ENCODE results near the gene RTN4R. TPM values are rescaled to one million over a fixed set of nuclear protein-coding genes. Genes with fewer than 3 reads are reported as not detected.

RTN4R gene
- total RNA-seq, 1 experiment from 2014 or later: 0.30 TPM

- H3K9me2 ChIP-seq (replicated peaks; ENCODE audit: insufficient read depth, low read length): no peaks in the 10 kb centered on the region
- peaks cover 16% of the 10 kb centered on the region for H3K4me1 ChIP-seq (ENCODE audit: low read length)
- peak overlapping the region; percentile 93 for H3K4me3 ChIP-seq (ENCODE audit: low read length)
- H3K9me3 ChIP-seq (ENCODE audit: low read length): no peaks in the 10 kb centered on the region
- H2AFZ ChIP-seq (ENCODE audit: low read length): no peak overlapping the region
- 0 out of 2 replicates have a peak, but pooled peaks cover 3% of the 10 kb centered on the region for H3K79me2 ChIP-seq (ENCODE audit: low read length)
- H4K20me1 ChIP-seq (ENCODE audit: insufficient read depth, low read depth, low read length): peaks cover 15% of the 10 kb centered on the region; the same call in 1 of the 2 replicates
- H3K9ac ChIP-seq (ENCODE audit: low read length): peak overlapping the region; percentile 88
- no peaks in the 10 kb centered on the region for H3K27me3 ChIP-seq (ENCODE audit: low read length)
- peak overlapping the region; percentile 96 for H3K4me2 ChIP-seq (ENCODE audit: low read depth, low read length, poor library complexity, severe bottlenecking)
- H3K36me3 ChIP-seq (ENCODE audit: insufficient read depth, low read length): no peaks in the 10 kb centered on the region
- no peak overlapping the region for H3K27ac ChIP-seq (ENCODE audit: low read length)
- DNase-seq: no peak
These were observed 60.7 kb downstream of the RTN4R start for GRCh38 chr22:20207277-20208025.

- Histone ChIP-seq H2AFZ (ENCODE audit: low read length) (peak overlapping the region; percentile 72; the same call in 1 of the 2 replicates), H3K27ac (ENCODE audit: low read length) (no peak overlapping the region), H3K4me2 (ENCODE audit: low read depth, low read length, poor library complexity, severe bottlenecking) (peak overlapping the region; percentile 96), H4K20me1 (ENCODE audit: insufficient read depth, low read depth, low read length) (peaks cover 15% of the 10 kb centered on the region; the same call in 1 of the 2 replicates), H3K4me1 (ENCODE audit: low read length) (peaks cover 16% of the 10 kb centered on the region), H3K27me3 (ENCODE audit: low read length) (no peaks in the 10 kb centered on the region), H3K9me3 (ENCODE audit: low read length) (no peaks in the 10 kb centered on the region), H3K9ac (ENCODE audit: low read length) (peak overlapping the region; percentile 88), H3K9me2 (replicated peaks; ENCODE audit: insufficient read depth, low read length) (no peaks in the 10 kb centered on the region), H3K36me3 (ENCODE audit: insufficient read depth, low read length) (no peaks in the 10 kb centered on the region), H3K4me3 (ENCODE audit: low read length) (peak overlapping the region; percentile 93), H3K79me2 (ENCODE audit: low read length) (0 out of 2 replicates have a peak, but pooled peaks cover 3% of the 10 kb centered on the region)
- DNase-seq: peak; percentile 54
These were observed 61.4 kb downstream of the RTN4R start for GRCh38 chr22:20206709-20207215.

DNA sequence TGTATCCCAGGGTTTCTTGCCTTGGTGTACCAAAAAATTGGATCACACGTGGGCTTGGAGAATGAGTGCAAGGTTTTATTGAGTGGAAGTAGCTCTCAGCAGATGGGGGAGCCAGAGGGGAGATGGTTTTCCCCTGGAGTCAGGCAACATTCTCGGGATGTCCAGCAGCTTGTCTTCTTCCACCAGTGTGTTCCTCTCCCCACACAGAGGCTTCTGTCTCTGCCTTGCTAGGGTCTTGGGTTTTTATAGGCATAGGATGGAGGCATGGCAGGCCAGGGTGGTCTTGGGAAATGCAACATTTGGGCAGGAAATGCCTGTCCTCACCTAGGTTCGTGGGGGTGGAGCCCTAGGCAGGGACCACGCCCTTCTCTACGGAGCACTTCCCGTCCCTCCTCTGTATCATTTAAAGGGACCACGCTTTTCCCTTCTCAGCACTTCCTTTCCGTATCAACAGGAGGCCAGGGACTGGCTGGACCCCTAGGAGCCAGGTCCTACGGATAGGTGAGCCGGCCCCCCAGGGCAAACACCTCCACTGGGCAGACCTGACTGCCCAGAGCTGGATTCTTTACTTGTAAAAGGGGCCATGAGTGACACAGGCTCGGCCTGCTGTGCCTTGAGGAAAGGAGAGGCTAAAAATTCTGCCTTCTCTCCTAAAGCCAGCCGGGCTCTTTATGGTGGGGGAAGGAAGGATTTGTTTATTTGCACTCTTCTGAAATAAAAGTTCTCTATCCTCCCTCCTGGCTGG is 62.0 kb downstream of the RTN4R start:
- peaks cover 16% of the 10 kb centered on the region for H3K4me1 ChIP-seq (ENCODE audit: low read length)
- DNase-seq: peak; percentile 92
- H3K4me3 ChIP-seq (ENCODE audit: low read length): peak overlapping the region; percentile 93
- H3K9me3 ChIP-seq (ENCODE audit: low read length): no peaks in the 10 kb centered on the region
- H3K27me3 ChIP-seq (ENCODE audit: low read length): no peaks in the 10 kb centered on the region
- peak overlapping the region; percentile 72; the same call in 1 of the 2 replicates for H2AFZ ChIP-seq (ENCODE audit: low read length)
- no peaks in the 10 kb centered on the region for H3K36me3 ChIP-seq (ENCODE audit: insufficient read depth, low read length)
- peak overlapping the region; percentile 88 for H3K9ac ChIP-seq (ENCODE audit: low read length)
- no peaks in the 10 kb centered on the region for H3K9me2 ChIP-seq (replicated peaks; ENCODE audit: insufficient read depth, low read length)
- H3K4me2 ChIP-seq (ENCODE audit: low read depth, low read length, poor library complexity, severe bottlenecking): peak overlapping the region; percentile 96
- peaks cover 15% of the 10 kb centered on the region; the same call in 1 of the 2 replicates for H4K20me1 ChIP-seq (ENCODE audit: insufficient read depth, low read depth, low read length)
- H3K79me2 ChIP-seq (ENCODE audit: low read length): 0 out of 2 replicates have a peak, but pooled peaks cover 3% of the 10 kb centered on the region
- no peak overlapping the region for H3K27ac ChIP-seq (ENCODE audit: low read length)

GRCh38 chr22:20205464-20205963 is 62.6 kb downstream of the RTN4R start:
- Histone ChIP-seq H3K4me1 (ENCODE audit: low read length) (peaks cover 16% of the 10 kb centered on the region), H3K9me3 (ENCODE audit: low read length) (no peaks in the 10 kb centered on the region), H3K9ac (ENCODE audit: low read length) (peak overlapping the region; percentile 88; the same call in 1 of the 2 replicates), H2AFZ (ENCODE audit: low read length) (peak overlapping the region; percentile 43; the same call in 1 of the 2 replicates), H3K4me3 (ENCODE audit: low read length) (peak overlapping the region; percentile 93; the same call in 1 of the 2 replicates), H3K27ac (ENCODE audit: low read length) (no peak overlapping the region), H3K9me2 (replicated peaks; ENCODE audit: insufficient read depth, low read length) (no peaks in the 10 kb centered on the region), H3K36me3 (ENCODE audit: insufficient read depth, low read length) (no peaks in the 10 kb centered on the region), H3K79me2 (ENCODE audit: low read length) (0 out of 2 replicates have a peak, but pooled peaks cover 3% of the 10 kb centered on the region), H3K27me3 (ENCODE audit: low read length) (no peaks in the 10 kb centered on the region), H4K20me1 (ENCODE audit: insufficient read depth, low read depth, low read length) (peaks cover 10% of the 10 kb centered on the region; the same call in 1 of the 2 replicates), H3K4me2 (ENCODE audit: low read depth, low read length, poor library complexity, severe bottlenecking) (peak overlapping the region; percentile 96)
- DNase-seq: no peak

GRCh38 chr22:20204806-20205205 is 63.3 kb downstream of the RTN4R start:
- no peak overlapping the region for H3K4me2 ChIP-seq (ENCODE audit: low read depth, low read length, poor library complexity, severe bottlenecking)
- no peak overlapping the region for H3K9ac ChIP-seq (ENCODE audit: low read length)
- H2AFZ ChIP-seq (ENCODE audit: low read length): no peak overlapping the region

GRCh38 chr22:20204311-20204710 is 63.8 kb downstream of the RTN4R start:
- Histone ChIP-seq H3K4me1 (ENCODE audit: low read length) (peaks cover 16% of the 10 kb centered on the region), H3K9ac (ENCODE audit: low read length) (no peak overlapping the region), H2AFZ (ENCODE audit: low read length) (no peak overlapping the region), H3K36me3 (ENCODE audit: insufficient read depth, low read length) (no peaks in the 10 kb centered on the region), H3K27me3 (ENCODE audit: low read length) (no peaks in the 10 kb centered on the region), H3K79me2 (ENCODE audit: low read length) (0 out of 2 replicates have a peak, but pooled peaks cover 3% of the 10 kb centered on the region), H3K9me2 (replicated peaks; ENCODE audit: insufficient read depth, low read length) (no peaks in the 10 kb centered on the region), H3K27ac (ENCODE audit: low read length) (no peak overlapping the region), H3K9me3 (ENCODE audit: low read length) (no peaks in the 10 kb centered on the region), H3K4me3 (ENCODE audit: low read length) (no peak overlapping the region), H4K20me1 (ENCODE audit: insufficient read depth, low read depth, low read length) (peaks cover 6% of the 10 kb centered on the region; the same call in 1 of the 2 replicates), H3K4me2 (ENCODE audit: low read depth, low read length, poor library complexity, severe bottlenecking) (no peak overlapping the region)
- no peak for DNase-seq

More at GRCh38 chr22:20204806-20205205, 63.3 kb downstream of the RTN4R start:
- H3K27me3 ChIP-seq (ENCODE audit: low read length): no peaks in the 10 kb centered on the region
- no peak overlapping the region for H3K4me3 ChIP-seq (ENCODE audit: low read length)
- peaks cover 16% of the 10 kb centered on the region for H3K4me1 ChIP-seq (ENCODE audit: low read length)
- H3K9me2 ChIP-seq (replicated peaks; ENCODE audit: insufficient read depth, low read length): no peaks in the 10 kb centered on the region
- H3K27ac ChIP-seq (ENCODE audit: low read length): no peak overlapping the region
- H4K20me1 ChIP-seq (ENCODE audit: insufficient read depth, low read depth, low read length): peaks cover 6% of the 10 kb centered on the region; the same call in 1 of the 2 replicates
- H3K36me3 ChIP-seq (ENCODE audit: insufficient read depth, low read length): no peaks in the 10 kb centered on the region
- 0 out of 2 replicates have a peak, but pooled peaks cover 3% of the 10 kb centered on the region for H3K79me2 ChIP-seq (ENCODE audit: low read length)
- no peaks in the 10 kb centered on the region for H3K9me3 ChIP-seq (ENCODE audit: low read length)
- no peak for DNase-seq

DNA sequence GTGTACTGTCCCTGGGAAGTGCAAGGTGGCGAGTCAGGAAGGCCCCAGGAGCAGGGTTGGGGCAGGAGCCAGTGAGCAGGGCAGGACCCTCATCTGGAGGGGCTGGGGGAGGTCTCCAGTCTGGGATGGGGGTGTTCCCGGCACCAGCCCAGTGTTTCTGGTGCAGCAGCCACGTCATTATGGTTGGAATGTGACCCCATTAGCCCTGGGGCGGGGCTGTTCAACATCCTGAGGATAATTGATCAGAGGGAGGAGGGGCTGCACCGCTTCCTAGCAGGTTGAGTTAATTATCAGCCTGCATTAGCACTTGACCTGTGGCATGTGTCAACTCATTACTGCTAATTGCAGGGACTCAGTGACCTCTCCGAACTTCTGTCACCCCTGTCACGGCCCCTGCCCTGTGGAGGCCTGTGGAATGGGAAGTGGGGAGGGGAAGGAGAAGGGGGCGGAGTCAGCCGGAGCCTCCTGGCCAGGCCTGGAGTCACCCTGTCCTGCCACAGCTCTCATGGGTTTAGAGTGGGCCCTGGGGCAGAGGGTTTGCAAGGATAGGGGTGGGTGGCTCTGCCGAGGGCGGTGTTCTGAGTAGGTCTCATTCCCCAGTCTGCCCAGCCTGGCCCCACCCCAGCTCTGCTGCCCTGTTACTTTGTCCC is 64.4 kb downstream of the RTN4R start:
- Histone ChIP-seq H3K4me3 (ENCODE audit: low read length) (no peak overlapping the region), H2AFZ (ENCODE audit: low read length) (no peak overlapping the region), H3K79me2 (ENCODE audit: low read length) (0 out of 2 replicates have a peak, but pooled peaks cover 3% of the 10 kb centered on the region), H3K9me3 (ENCODE audit: low read length) (no peaks in the 10 kb centered on the region), H3K4me2 (ENCODE audit: low read depth, low read length, poor library complexity, severe bottlenecking) (no peak overlapping the region), H3K27ac (ENCODE audit: low read length) (no peak overlapping the region), H3K4me1 (ENCODE audit: low read length) (peaks cover 16% of the 10 kb centered on the region), H4K20me1 (ENCODE audit: insufficient read depth, low read depth, low read length) (peaks cover 6% of the 10 kb centered on the region; the same call in 1 of the 2 replicates), H3K27me3 (ENCODE audit: low read length) (no peaks in the 10 kb centered on the region), H3K36me3 (ENCODE audit: insufficient read depth, low read length) (no peaks in the 10 kb centered on the region), H3K9ac (ENCODE audit: low read length) (no peak overlapping the region), H3K9me2 (replicated peaks; ENCODE audit: insufficient read depth, low read length) (no peaks in the 10 kb centered on the region)
- no peak for DNase-seq

All from Karpas-422 (cell line).